Retinal pigment epithelial cell (primary cell): ENCODE data around the gene SLC24A3.

Experiments
- DNase-seq: peaks from one replicate; pipeline ENCODE4 v3.0.0-alpha.2; 2010; ENCODE audit warnings: low read depth
- H3K4me3 ChIP-seq: 2 replicates; pipeline ENCODE4 v1.5.1; 2011; ENCODE audit warnings: mild to moderate bottlenecking, low read length, control low read depth, moderate library complexity
- TF ChIP-seq, protein P1 (sequence below): conservative IDR thresholded peaks from 2 replicates; pipeline ENCODE4 v1.5.1; 2011; ENCODE audit warnings: low read depth, low read length, control low read depth, inconsistent platforms

The SLC24A3 gene

DNA sequence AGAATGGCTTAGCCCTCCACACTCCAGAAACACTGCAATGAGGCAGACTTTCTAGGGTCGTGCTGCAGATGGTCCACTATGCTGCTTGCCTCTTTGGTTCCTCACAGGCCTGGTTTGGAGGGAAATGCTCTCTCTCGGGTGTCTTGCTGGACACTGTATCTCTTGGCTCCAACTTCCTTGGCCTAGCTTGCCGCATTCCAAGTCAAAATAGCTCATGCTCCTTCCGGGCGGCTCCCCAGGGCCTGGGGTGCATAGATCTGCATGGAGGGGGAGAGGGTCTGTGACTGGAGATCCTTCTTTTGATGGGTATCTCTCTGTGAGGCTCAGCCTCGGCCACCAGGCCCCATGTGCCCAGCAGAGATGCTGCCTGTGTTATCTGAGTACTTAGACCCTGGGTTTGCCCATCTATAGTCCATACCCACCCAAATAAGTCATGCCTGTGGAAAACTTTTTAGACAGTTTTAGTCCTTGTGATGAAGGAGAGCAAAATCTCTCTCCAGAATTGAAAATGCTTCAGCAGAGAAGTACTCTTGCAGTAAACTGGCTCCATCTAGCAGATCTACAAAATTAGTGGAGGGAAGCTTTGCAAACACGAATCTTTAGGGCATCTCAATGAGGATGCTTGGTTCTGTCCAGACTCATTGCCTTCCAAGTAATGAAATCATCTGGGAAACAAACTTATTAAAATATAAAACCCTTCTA lies 281.5 kb downstream of the SLC24A3 start:
- TF ChIP-seq, protein P1, sequence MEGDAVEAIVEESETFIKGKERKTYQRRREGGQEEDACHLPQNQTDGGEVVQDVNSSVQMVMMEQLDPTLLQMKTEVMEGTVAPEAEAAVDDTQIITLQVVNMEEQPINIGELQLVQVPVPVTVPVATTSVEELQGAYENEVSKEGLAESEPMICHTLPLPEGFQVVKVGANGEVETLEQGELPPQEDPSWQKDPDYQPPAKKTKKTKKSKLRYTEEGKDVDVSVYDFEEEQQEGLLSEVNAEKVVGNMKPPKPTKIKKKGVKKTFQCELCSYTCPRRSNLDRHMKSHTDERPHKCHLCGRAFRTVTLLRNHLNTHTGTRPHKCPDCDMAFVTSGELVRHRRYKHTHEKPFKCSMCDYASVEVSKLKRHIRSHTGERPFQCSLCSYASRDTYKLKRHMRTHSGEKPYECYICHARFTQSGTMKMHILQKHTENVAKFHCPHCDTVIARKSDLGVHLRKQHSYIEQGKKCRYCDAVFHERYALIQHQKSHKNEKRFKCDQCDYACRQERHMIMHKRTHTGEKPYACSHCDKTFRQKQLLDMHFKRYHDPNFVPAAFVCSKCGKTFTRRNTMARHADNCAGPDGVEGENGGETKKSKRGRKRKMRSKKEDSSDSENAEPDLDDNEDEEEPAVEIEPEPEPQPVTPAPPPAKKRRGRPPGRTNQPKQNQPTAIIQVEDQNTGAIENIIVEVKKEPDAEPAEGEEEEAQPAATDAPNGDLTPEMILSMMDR, result no peak
- no peak overlapping the region for H3K4me3 ChIP-seq
- DNase-seq, result no peak

DNA sequence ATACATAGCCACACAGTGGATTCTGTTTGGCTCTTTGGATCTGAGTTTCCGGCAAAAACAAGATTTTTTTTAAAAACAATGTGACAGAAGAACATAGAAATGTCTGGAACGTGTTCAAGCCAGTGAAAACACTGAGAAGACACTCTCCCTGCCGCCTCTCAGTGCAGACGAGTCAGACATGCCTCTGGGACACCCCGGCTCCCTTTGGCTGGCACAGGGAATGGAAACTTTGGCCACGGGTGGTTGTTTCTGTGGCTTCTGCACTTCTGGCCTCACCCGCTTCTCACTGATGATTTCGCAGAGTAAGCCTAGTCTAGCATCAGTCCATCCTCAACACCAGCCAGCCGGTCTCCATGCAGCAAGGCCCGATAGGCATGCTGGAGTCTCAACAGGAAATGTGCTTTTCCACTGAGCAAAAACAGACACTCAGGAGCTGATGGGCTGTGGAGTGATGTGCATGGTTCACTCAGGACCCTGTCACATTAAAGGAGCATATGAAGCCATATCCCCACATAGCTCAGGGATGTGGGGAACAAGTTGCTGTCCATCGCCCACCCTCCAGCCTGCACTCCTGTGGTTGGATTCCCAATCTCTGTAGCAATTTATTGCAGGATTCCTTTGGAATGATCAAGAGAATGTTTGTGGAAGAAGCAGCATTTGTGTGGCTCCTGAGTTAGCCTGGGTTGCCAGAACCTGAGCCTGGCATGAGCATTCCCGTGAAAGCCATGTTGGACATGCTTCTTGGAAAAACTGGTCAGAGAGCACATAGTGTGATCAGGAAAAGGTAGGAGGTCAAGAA lies 283.7 kb downstream of the SLC24A3 start:
- TF ChIP-seq, protein P1, result no peak
- no peak overlapping the region for H3K4me3 ChIP-seq
- no peak for DNase-seq

DNA sequence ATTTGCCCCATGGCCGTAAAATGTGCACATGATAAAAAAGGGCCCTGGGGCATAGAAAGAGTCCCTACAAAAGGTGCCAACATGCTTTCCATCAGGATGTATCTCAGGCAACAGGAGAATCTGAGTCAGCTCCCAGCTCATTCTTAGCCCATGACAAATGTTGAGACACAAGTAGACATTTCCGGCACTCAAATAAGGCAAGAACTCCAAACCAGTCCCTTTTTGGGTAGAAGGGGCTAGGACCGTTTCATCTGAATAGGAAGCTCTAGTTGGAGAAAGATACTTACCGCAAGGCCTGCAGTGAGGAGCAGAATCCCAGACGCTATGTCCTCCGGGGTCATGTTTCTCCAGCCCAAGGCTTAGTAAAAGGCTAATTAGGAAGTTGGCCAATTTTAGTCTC lies 284.6 kb downstream of the SLC24A3 start:
- no peak overlapping the region for H3K4me3 ChIP-seq
- TF ChIP-seq, protein P1, result no peak
- no peak for DNase-seq

DNA sequence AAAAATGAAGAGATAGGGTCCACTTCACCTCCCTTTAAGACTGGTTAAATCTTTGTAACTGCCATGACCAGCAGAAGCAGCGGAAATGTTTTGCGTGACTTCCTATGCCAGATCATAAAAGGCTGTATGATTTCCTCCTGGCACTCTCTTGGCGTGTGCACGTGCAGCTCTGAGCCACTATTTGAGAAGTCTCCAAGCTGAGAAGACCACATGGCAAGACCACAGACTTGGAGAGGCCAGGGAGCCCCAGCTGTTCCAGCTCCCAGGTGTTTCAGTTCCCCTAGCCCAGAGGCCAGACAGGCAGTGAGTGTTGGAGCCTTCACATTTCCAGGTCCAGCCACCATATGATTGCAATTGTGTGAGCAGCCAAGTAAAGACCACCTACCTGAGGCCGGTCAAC lies 286.3 kb downstream of the SLC24A3 start:
- TF ChIP-seq, protein P1, result no peak
- no peak overlapping the region for H3K4me3 ChIP-seq
- DNase-seq, result no peak

DNA sequence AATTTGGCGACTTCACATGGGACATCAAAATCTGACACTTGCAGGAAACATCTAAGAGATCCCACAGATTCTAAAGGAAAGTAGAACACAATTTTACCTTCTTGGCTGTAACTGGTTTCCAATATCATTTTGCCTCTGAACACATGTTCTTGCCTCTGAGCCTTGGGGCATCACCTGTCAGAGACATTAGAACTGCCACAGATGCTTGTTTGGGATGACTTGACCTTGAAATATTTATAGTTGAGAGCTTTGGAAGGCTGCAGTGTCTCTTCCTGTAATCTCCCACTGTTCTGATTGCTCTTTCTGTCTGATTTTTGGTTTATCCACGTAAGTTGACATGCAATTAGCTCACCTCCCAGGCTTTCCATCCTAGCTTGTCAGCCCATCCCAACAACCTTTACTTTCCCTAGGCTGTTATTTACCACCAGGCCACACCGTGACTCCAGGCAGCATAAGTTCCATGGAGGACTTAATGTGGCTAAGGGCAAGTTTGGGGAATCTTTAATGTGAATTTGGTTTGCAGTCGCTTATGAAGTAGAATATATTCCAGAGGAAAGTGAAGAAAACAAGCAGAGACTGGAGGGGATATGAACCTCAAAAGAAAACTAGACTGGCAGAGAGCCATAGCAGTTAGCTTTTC lies 289.2 kb downstream of the SLC24A3 start:
- no peak for DNase-seq
- no peak overlapping the region for H3K4me3 ChIP-seq
- TF ChIP-seq, protein P1, result no peak

DNA sequence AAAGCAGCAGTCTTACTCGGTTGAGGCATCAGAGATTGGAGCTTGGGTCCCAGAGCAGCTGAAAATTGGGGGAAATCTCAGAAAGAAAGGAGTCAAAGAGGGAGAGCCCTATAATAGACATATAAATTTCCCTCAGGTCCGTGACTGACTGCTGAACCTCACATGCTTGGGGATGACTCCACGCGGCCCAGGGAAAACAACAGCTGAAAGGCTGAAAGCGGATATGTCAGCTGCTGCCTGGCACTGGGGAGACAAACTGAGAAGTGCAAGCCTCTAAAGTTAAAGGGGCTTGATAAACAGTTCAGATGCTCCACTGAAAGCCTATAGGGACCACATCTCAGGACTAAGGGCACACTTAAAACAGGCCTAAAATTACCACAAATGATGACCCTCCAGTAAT lies 289.7 kb downstream of the SLC24A3 start:
- DNase-seq, result no peak
- no peak overlapping the region for H3K4me3 ChIP-seq
- TF ChIP-seq, protein P1, result no peak
